H1 (cell line): ENCODE data around the gene PITPNC1. TPM values are rescaled to one million over a fixed set of nuclear protein-coding genes. Genes with fewer than 3 reads are reported as not detected.

Experiments
- CTCF ChIA-PET: fragments of 300-600 bp; sonication (Branson Sonifier 250); formaldehyde crosslinking; loops from one replicate; lab custom pipeline; 2021; ENCODE audit not compliant: partially characterized antibody; lab: Charles Lee
- POLR2A ChIA-PET: fragments of 300-600 bp; sonication (Branson Sonifier 250); formaldehyde crosslinking; loops from one replicate; lab custom pipeline; 2021; ENCODE audit warnings: inconsistent platforms; ENCODE audit not compliant: partially characterized antibody; lab: Charles Lee
- DNase-seq, 2 experiments: peaks; one replicate each; pipeline versions ENCODE4 v3.0.0 to v3.0.0-alpha.2; 2010 to 2022; ENCODE audit warnings: low spot score in 2 of 2, low read depth in 1 of 2, mixed read lengths in 1 of 2
- FAIRE-seq: peaks from 2 replicates; lab custom pipeline; 2011; peaks lifted over from hg19 to GRCh38; lab: Jason Lieb, UNC
- H2AFZ ChIP-seq: 2 replicates; pipeline ENCODE4 v1.8.1; 2012; ENCODE audit warnings: low read length, inconsistent platforms
- H2AK5ac ChIP-seq: 2 replicates; pipeline ENCODE4 v1.6.1; 2013; ENCODE audit warnings: low read depth, low read length
- H2BK120ac ChIP-seq: replicated peaks from 2 replicates; pipeline ENCODE3; 2013; ENCODE audit warnings: low read depth, low read length, inconsistent platforms
- H2BK12ac ChIP-seq: 2 replicates; pipeline ENCODE4 v1.6.1; 2013; ENCODE audit warnings: low read depth, low read length
- H2BK15ac ChIP-seq: 2 replicates; pipeline ENCODE4 v1.6.1; 2013; ENCODE audit warnings: low read length
- H2BK20ac ChIP-seq: 2 replicates; pipeline ENCODE4 v1.6.1; 2013; ENCODE audit warnings: low read length
- H2BK5ac ChIP-seq: 2 replicates; pipeline ENCODE4 v1.6.1; 2013; ENCODE audit warnings: low read depth, low read length
- H3K14ac ChIP-seq: 2 replicates; pipeline ENCODE4 v1.6.1; 2013; ENCODE audit warnings: inconsistent platforms; ENCODE audit not compliant: insufficient read length
- H3K18ac ChIP-seq: 2 replicates; pipeline ENCODE4 v1.6.1; 2013; ENCODE audit warnings: low read length; ENCODE audit errors: extremely low read depth
- H3K23ac ChIP-seq: 2 replicates; pipeline ENCODE4 v1.6.1; 2013; ENCODE audit warnings: inconsistent platforms; ENCODE audit not compliant: insufficient read length
- H3K23me2 ChIP-seq: 2 replicates; pipeline ENCODE4 v1.6.1; 2013; ENCODE audit warnings: low read depth, low read length
- H3K27ac ChIP-seq: 2 replicates; pipeline ENCODE4 v1.6.1; 2011; ENCODE audit warnings: low read depth, low read length, inconsistent platforms
- H3K27me3 ChIP-seq, 4 experiments: replicated peaks in 1 of 4; 1 replicate in 1 of 4; 2 replicates in 3 of 4; pipeline versions ENCODE4 v1.6.1 to v1.8.1; 2011 to 2013; ENCODE audit warnings: low read length in 3 of 4, mild to moderate bottlenecking in 3 of 4, inconsistent platforms in 2 of 4, mixed read lengths in 2 of 4, moderate library complexity in 1 of 4; ENCODE audit not compliant: control insufficient read depth in 3 of 4, insufficient read depth in 3 of 4; ENCODE audit errors: extremely low read depth in 1 of 4
- H3K36me3 ChIP-seq, 4 experiments: 2 replicates each; pipeline versions ENCODE4 v1.6.1 to v1.8.1; 2011 to 2013; ENCODE audit warnings: mild to moderate bottlenecking in 4 of 4, low read length in 3 of 4, moderate library complexity in 2 of 4, control low read depth in 1 of 4, inconsistent platforms in 1 of 4; ENCODE audit not compliant: insufficient read depth in 4 of 4, control insufficient read depth in 2 of 4
- H3K4ac ChIP-seq: replicated peaks from 2 replicates; pipeline ENCODE3; 2013; ENCODE audit warnings: low read length, low read depth, mixed read lengths, inconsistent platforms; ENCODE audit not compliant: insufficient read length
- H3K4me1 ChIP-seq, 4 experiments: replicated peaks in 1 of 4; 1 replicate in 1 of 4; 2 replicates in 3 of 4; pipeline versions ENCODE4 v1.6.1 to v1.8.1; 2011 to 2013; ENCODE audit warnings: low read length in 3 of 4, inconsistent platforms in 2 of 4, mixed read lengths in 1 of 4; ENCODE audit not compliant: insufficient read depth in 4 of 4, control insufficient read depth in 3 of 4
- H3K4me2 ChIP-seq, 2 experiments: 2 replicates each; pipeline versions ENCODE4 v1.6.1 to v1.8.1; 2011 to 2013; ENCODE audit warnings: low read depth in 2 of 2, low read length in 2 of 2, control low read depth in 1 of 2, inconsistent platforms in 1 of 2, mild to moderate bottlenecking in 1 of 2; ENCODE audit not compliant: insufficient read depth in 1 of 2
- H3K4me3 ChIP-seq, 4 experiments: fragments of 200-600, 300-600 bp in 1 of 4; sonication (generic), shearing (Covaris generic), sonication (Bioruptor Twin) in 1 of 4; 2 replicates each; pipeline versions ENCODE4 v1.5.1 to v1.8.1; 2011 to 2016; ENCODE audit warnings: low read length in 4 of 4, low read depth in 3 of 4, control low read depth in 2 of 4, inconsistent platforms in 2 of 4, mild to moderate bottlenecking in 2 of 4, mixed read lengths in 1 of 4, moderate library complexity in 1 of 4; ENCODE audit not compliant: insufficient read depth in 2 of 4; ENCODE audit errors: extremely low read depth in 1 of 4
- H3K56ac ChIP-seq: replicated peaks from 2 replicates; pipeline ENCODE3; 2013; ENCODE audit warnings: low read depth, mild to moderate bottlenecking, mixed read lengths, low read length, inconsistent platforms; ENCODE audit not compliant: insufficient read length
- H3K79me1 ChIP-seq: 2 replicates; pipeline ENCODE4 v1.6.1; 2013; ENCODE audit warnings: low read depth, low read length, control low read depth
- H3K79me2 ChIP-seq, 2 experiments: 2 replicates each; pipeline versions ENCODE4 v1.6.1 to v1.8.1; 2012 to 2013; ENCODE audit warnings: low read length in 2 of 2, mild to moderate bottlenecking in 2 of 2, inconsistent platforms in 1 of 2; ENCODE audit not compliant: insufficient read depth in 2 of 2, control insufficient read depth in 1 of 2
- H3K9ac ChIP-seq, 4 experiments: replicated peaks in 1 of 4; 1 replicate in 1 of 4; 2 replicates in 3 of 4; pipeline versions ENCODE4 v1.6.1 to v1.8.1; 2011 to 2013; ENCODE audit warnings: low read depth in 3 of 4, low read length in 3 of 4, control low read depth in 2 of 4, mild to moderate bottlenecking in 2 of 4, moderate library complexity in 2 of 4, inconsistent platforms in 1 of 4; ENCODE audit errors: extremely low read depth in 1 of 4
- H3K9me3 ChIP-seq, 2 experiments: 2 replicates each; pipeline versions ENCODE4 v1.6.1 to v1.8.1; 2012 to 2013; ENCODE audit warnings: mild to moderate bottlenecking in 2 of 2, moderate library complexity in 2 of 2, control low read depth in 1 of 2, inconsistent platforms in 1 of 2, low read depth in 1 of 2, low read length in 1 of 2, mixed read lengths in 1 of 2; ENCODE audit not compliant: insufficient read depth in 2 of 2
- H4K20me1 ChIP-seq, 2 experiments: replicated peaks in 1 of 2; 2 replicates each; pipeline versions ENCODE3 to v1.8.1; 2011 to 2013; ENCODE audit warnings: inconsistent platforms in 2 of 2, low read length in 2 of 2, mild to moderate bottlenecking in 1 of 2; ENCODE audit not compliant: insufficient read depth in 2 of 2, control insufficient read depth in 1 of 2
- H4K5ac ChIP-seq: 2 replicates; pipeline ENCODE4 v1.6.1; 2013; ENCODE audit warnings: low read length, low read depth, mixed read lengths, inconsistent platforms; ENCODE audit not compliant: insufficient read length
- H4K8ac ChIP-seq: 2 replicates; pipeline ENCODE4 v1.8.0; 2013; ENCODE audit warnings: mild to moderate bottlenecking, moderate library complexity, low read length, inconsistent platforms; ENCODE audit not compliant: insufficient read depth; ENCODE audit errors: extremely low read depth
- H4K91ac ChIP-seq: replicated peaks from 2 replicates; pipeline ENCODE3; 2013; ENCODE audit warnings: low read length, mixed read lengths, inconsistent platforms; ENCODE audit not compliant: insufficient read length
- BACH1 ChIP-seq: IDR thresholded peaks from 2 replicates; pipeline ENCODE4 v1.6.1; 2012; ENCODE audit warnings: low read length, improper control_type of control experiment
- EP300 ChIP-seq, 2 experiments: IDR thresholded peaks; 1 replicate in 1 of 2; 2 replicates in 1 of 2; pipeline ENCODE4 v1.6.1; 2011 to 2012; ENCODE audit warnings: low read depth in 2 of 2, low read length in 2 of 2, mild to moderate bottlenecking in 2 of 2, borderline replicate concordance in 1 of 2, inconsistent platforms in 1 of 2, moderate library complexity in 1 of 2
- SRF ChIP-seq: IDR thresholded peaks from 2 replicates; pipeline ENCODE4 v1.6.1; 2011; ENCODE audit warnings: mild to moderate bottlenecking, low read depth, low read length, moderate library complexity
- TAF1 ChIP-seq: IDR thresholded peaks from 2 replicates; pipeline ENCODE4 v1.6.1; 2011; ENCODE audit warnings: mild to moderate bottlenecking, low read depth, low read length
- WGBS, 2 experiments: shearing (Covaris generic) in 1 of 2; methylation state at CpG; one replicate each; pipeline versions ENCODE4 v1.1.6 to v1.1.7; 2013 to 2015; ENCODE audit warnings: low lambda C conversion rate in 2 of 2, mixed read lengths in 2 of 2, inconsistent platforms in 1 of 2, low coverage in 1 of 2, missing lambda C conversion rate in 1 of 2; ENCODE audit not compliant: insufficient replicate concordance in 2 of 2, insufficient coverage in 1 of 2, insufficient read length in 1 of 2; ENCODE audit errors: extremely low coverage in 1 of 2, missing lambda C conversion rate in 1 of 2; 5-methylcytosine and 5-hydroxymethylcytosine counted together
- polyA plus RNA-seq, 7 experiments: library from polyadenylated mRNA; depleted of rRNA in 3 of 7; stranded (reverse) in 5 of 7; unstranded in 2 of 7; fragments of >200 nt in 5 of 7; fragments of 200-250 nt in 2 of 7; gene quantifications; 1 replicate in 5 of 7; 2 replicates in 1 of 7; 4 replicates in 1 of 7; pipeline versions ENCODE4 v1.2.1 to v1.2.3, GENCODE V29; 2011 to 2013; ENCODE audit warnings: missing spikeins in 2 of 7, mixed read lengths in 2 of 7
- total RNA-seq: library from RNA; stranded (reverse); fragmentation: NEBNext Ultra II Directional; extraction: Animal tissue kit (Norgen Biotek cat#: 25700); gene quantifications from 2 replicates; pipeline ENCODE4 v1.2.1, GENCODE V29; 2021

The PITPNC1 gene
- total and polyA plus RNA-seq, 2 of the 8 experiments (the other 6 are each of a cell fraction or from before 2014, with no cell fraction given) = 17.6 to 54.7 TPM

GRCh38 chr17:67413388-67413787 is 36.3 kb downstream of the PITPNC1 start:
- no peaks in the 10 kb centered on the region for H3K23me2 ChIP-seq
- no peaks in the 10 kb centered on the region for H3K27me3 ChIP-seq
- peaks cover 4 to 5% of the 10 kb centered on the region in 2 experiments; a peak in 2 of 4 replicates for H3K9me3 ChIP-seq
- no peaks in the 10 kb centered on the region; a peak in 1 of 8 replicates for H3K36me3 ChIP-seq
- no peak overlapping the region for H2AK5ac ChIP-seq
- no peak overlapping the region for H2BK20ac ChIP-seq
- no peak overlapping the region for H3K4me2 ChIP-seq
- no peak overlapping the region for H3K14ac ChIP-seq
- no peak overlapping the region for H4K8ac ChIP-seq
- H2BK12ac ChIP-seq = no peak overlapping the region
- FAIRE-seq (no peak), DNase-seq (no peak)
- H2BK120ac ChIP-seq = no peak overlapping the region
- no peak overlapping the region for H3K23ac ChIP-seq
- no peak overlapping the region for H3K18ac ChIP-seq
- no peak overlapping the region for H4K5ac ChIP-seq
- H4K20me1 ChIP-seq = no peaks in the 10 kb centered on the region
- no peak overlapping the region for H2BK15ac ChIP-seq
- H3K79me1 ChIP-seq = peaks cover 4% of the 10 kb centered on the region
- no peak overlapping the region for H3K9ac ChIP-seq
- POLR2A ChIA-PET = no interaction called here
- no peaks in the 10 kb centered on the region for H3K4me1 ChIP-seq
- no peak overlapping the region for H2AFZ ChIP-seq
- TF ChIP-seq TAF1 = no peak
- no peak for TF ChIP-seq SRF
- no peak for TF ChIP-seq EP300 (IDR thresholded peaks at IDR 0.05; ENCODE audit: borderline replicate concordance in 1 of 2, low read depth in 2 of 2, low read length in 2 of 2)
- TF ChIP-seq BACH1 = no peak
- H2BK5ac ChIP-seq = no peak overlapping the region
- H3K27ac ChIP-seq = no peak overlapping the region
- 92% methylated on average over 5 of the region's 5 CpGs; no CpG with 5 or more reads in 1 of the 2 experiments for WGBS, 2 experiments
- no peak overlapping the region for H3K4me3 ChIP-seq
- CTCF ChIA-PET = no interaction called here
- peaks cover 13 to 79% of the 10 kb centered on the region in 2 experiments for H3K79me2 ChIP-seq
- H3K56ac ChIP-seq = no peak overlapping the region
- no peak overlapping the region for H4K91ac ChIP-seq
- no peak overlapping the region for H3K4ac ChIP-seq
